Trophoblast cell (in vitro differentiated cells and primary cell): ENCODE results near the gene DUOXA2.

Experiments used
- DNase-seq, 2 donors: peaks; one replicate each; pipeline ENCODE4 v3.0.0-alpha.2; 2016
- H2AFZ ChIP-seq: 2 replicates; pipeline ENCODE4 v1.6.1; 2013; ENCODE audit warnings: low read length, moderate library complexity, mild to moderate bottlenecking; ENCODE audit not compliant: insufficient read depth, poor library complexity
- H2AK5ac ChIP-seq: 2 replicates; pipeline ENCODE4 v1.6.1; 2013; ENCODE audit warnings: mild to moderate bottlenecking, low read length
- H2BK120ac ChIP-seq: 2 replicates; pipeline ENCODE4 v1.6.1; 2013; ENCODE audit warnings: low read length, mild to moderate bottlenecking, moderate library complexity; ENCODE audit not compliant: insufficient read depth, poor library complexity
- H2BK12ac ChIP-seq: 2 replicates; pipeline ENCODE4 v1.6.1; 2013; ENCODE audit warnings: mild to moderate bottlenecking, low read length, moderate library complexity
- H2BK5ac ChIP-seq: 2 replicates; pipeline ENCODE4 v1.6.1; 2013; ENCODE audit warnings: low read length, low read depth, moderate library complexity, mild to moderate bottlenecking; ENCODE audit not compliant: poor library complexity
- H3K14ac ChIP-seq: 2 replicates; pipeline ENCODE4 v1.6.1; 2013; ENCODE audit warnings: mild to moderate bottlenecking, low read length
- H3K18ac ChIP-seq: 2 replicates; pipeline ENCODE4 v1.6.1; 2013; ENCODE audit warnings: mild to moderate bottlenecking, low read length
- H3K23ac ChIP-seq: 2 replicates; pipeline ENCODE4 v1.6.1; 2013; ENCODE audit warnings: low read length
- H3K27ac ChIP-seq: 2 replicates; pipeline ENCODE4 v1.5.1; 2013; ENCODE audit warnings: low read depth, mild to moderate bottlenecking, inconsistent platforms, low read length, moderate library complexity
- H3K27me3 ChIP-seq: 2 replicates; pipeline ENCODE4 v1.6.1; 2013; ENCODE audit warnings: inconsistent platforms, mild to moderate bottlenecking, low read length, moderate library complexity; ENCODE audit not compliant: insufficient read depth
- H3K36me3 ChIP-seq, 2 experiments: 1 replicate in 1 of 2; 2 replicates in 1 of 2; pipeline ENCODE4 v1.6.1; 2013; ENCODE audit warnings: low read length in 2 of 2, mild to moderate bottlenecking in 2 of 2, moderate library complexity in 1 of 2; ENCODE audit not compliant: insufficient read depth in 2 of 2, control insufficient read depth in 1 of 2
- H3K4ac ChIP-seq: 2 replicates; pipeline ENCODE4 v1.6.1; 2013; ENCODE audit warnings: low read depth, mild to moderate bottlenecking, low read length, moderate library complexity
- H3K4me1 ChIP-seq, 2 experiments: 1 replicate in 1 of 2; 2 replicates in 1 of 2; pipeline ENCODE4 v1.6.1; 2013; ENCODE audit warnings: low read length in 2 of 2, mild to moderate bottlenecking in 2 of 2, moderate library complexity in 1 of 2; ENCODE audit not compliant: insufficient read depth in 2 of 2, control insufficient read depth in 1 of 2
- H3K4me2 ChIP-seq: 2 replicates; pipeline ENCODE4 v1.6.1; 2013; ENCODE audit warnings: inconsistent platforms, mild to moderate bottlenecking, low read length, moderate library complexity
- H3K4me3 ChIP-seq: 2 replicates; pipeline ENCODE4 v1.5.1; 2013; ENCODE audit warnings: mild to moderate bottlenecking, low read depth, low read length, inconsistent platforms
- H3K79me1 ChIP-seq: one replicate; pipeline ENCODE4 v1.6.1; 2013; ENCODE audit warnings: low read length
- H3K79me2 ChIP-seq: 2 replicates; pipeline ENCODE4 v1.6.1; 2013; ENCODE audit warnings: low read length, mild to moderate bottlenecking; ENCODE audit not compliant: control insufficient read depth, insufficient read depth, poor library complexity
- H3K9ac ChIP-seq: 2 replicates; pipeline ENCODE4 v1.6.1; 2013; ENCODE audit warnings: mild to moderate bottlenecking, low read length
- H3K9me3 ChIP-seq: 2 replicates; pipeline ENCODE4 v1.6.1; 2013; ENCODE audit warnings: low read depth, mild to moderate bottlenecking, control low read depth, inconsistent platforms, low read length; ENCODE audit not compliant: insufficient read depth
- H4K12ac ChIP-seq: 2 replicates; pipeline ENCODE4 v1.6.1; 2013; ENCODE audit warnings: low read depth, mild to moderate bottlenecking, low read length, moderate library complexity
- H4K8ac ChIP-seq: 2 replicates; pipeline ENCODE4 v1.6.1; 2013; ENCODE audit warnings: low read depth, mild to moderate bottlenecking, low read length, moderate library complexity
- H4K91ac ChIP-seq: one replicate; pipeline ENCODE4 v1.6.1; 2013; ENCODE audit warnings: low read depth, mild to moderate bottlenecking, low read length, moderate library complexity
- WGBS: extraction: QIAGEN DNeasy Blood & Tissue Kit; methylation state at CpG from one replicate; pipeline ENCODE4 v1.1.7; 2013; ENCODE audit warnings: missing lambda C conversion rate; ENCODE audit not compliant: insufficient read length, insufficient coverage; ENCODE audit errors: extremely low coverage; 5-methylcytosine and 5-hydroxymethylcytosine counted together

DUOXA2 gene

GRCh38 chr15:45122719-45123118, 8.6 kb downstream of the DUOXA2 start:
- no peaks in the 10 kb centered on the region for H3K79me1 ChIP-seq
- H2AK5ac ChIP-seq, result no peak overlapping the region
- H2BK5ac ChIP-seq, result no peak overlapping the region
- H3K4me2 ChIP-seq, result no peak overlapping the region
- no peak overlapping the region for H3K9ac ChIP-seq
- no peaks in the 10 kb centered on the region for H3K36me3 ChIP-seq
- no peak overlapping the region for H2BK12ac ChIP-seq
- no peak for DNase-seq
- no peak overlapping the region for H2AFZ ChIP-seq
- H3K79me2 ChIP-seq, result no peaks in the 10 kb centered on the region
- peaks cover 1% of the 10 kb centered on the region for H3K9me3 ChIP-seq
- WGBS, result no CpG with 5 or more reads among the region's 7 CpGs
- no peak overlapping the region for H4K12ac ChIP-seq
- H3K4ac ChIP-seq, result no peak overlapping the region
- H3K14ac ChIP-seq, result no peak overlapping the region
- H3K4me1 ChIP-seq, result peaks cover 1 to 8% of the 10 kb centered on the region in 2 experiments
- no peak overlapping the region for H3K4me3 ChIP-seq
- no peak overlapping the region for H4K91ac ChIP-seq
- H3K18ac ChIP-seq, result no peak overlapping the region
- H2BK120ac ChIP-seq, result no peak overlapping the region
- H3K27me3 ChIP-seq, result peaks cover 4% of the 10 kb centered on the region
- no peak overlapping the region for H3K23ac ChIP-seq
- no peak overlapping the region for H4K8ac ChIP-seq
- H3K27ac ChIP-seq, result no peak overlapping the region

DNA sequence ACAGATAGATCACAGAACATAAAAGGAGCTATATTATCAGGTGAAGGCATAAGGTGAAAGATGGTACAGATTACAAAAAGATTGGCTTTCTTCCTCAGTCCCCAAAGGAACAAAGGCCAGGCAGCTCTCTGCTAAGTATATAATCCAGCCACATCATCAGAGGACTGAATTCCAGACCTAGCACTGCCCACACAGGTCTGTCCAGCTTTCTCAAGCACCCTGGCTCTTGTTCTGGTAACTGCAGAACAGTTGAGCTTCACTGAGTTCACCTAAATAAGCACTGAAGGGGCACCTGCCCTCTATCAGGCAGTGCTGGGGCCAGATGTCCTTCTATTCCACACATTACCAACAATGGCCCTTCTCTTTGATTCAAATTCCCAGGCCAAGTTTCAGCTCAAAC, 9.3 kb downstream of the DUOXA2 start:
- Histone ChIP-seq H3K4me2 (no peak overlapping the region), H4K12ac (no peak overlapping the region), H3K79me1 (no peaks in the 10 kb centered on the region), H3K27ac (no peak overlapping the region), H3K36me3 (no peaks in the 10 kb centered on the region), H3K9ac (no peak overlapping the region), H3K9me3 (no peaks in the 10 kb centered on the region), H3K27me3 (peaks cover 9% of the 10 kb centered on the region), H3K14ac (no peak overlapping the region), H2AK5ac (no peak overlapping the region), H3K23ac (no peak overlapping the region), H3K18ac (no peak overlapping the region), H4K91ac (no peak overlapping the region), H3K79me2 (no peaks in the 10 kb centered on the region), H3K4me3 (no peak overlapping the region), H3K4ac (no peak overlapping the region), H2BK120ac (no peak overlapping the region), H2AFZ (no peak overlapping the region), H2BK5ac (no peak overlapping the region), H3K4me1 (peaks cover 0 to 7% of the 10 kb centered on the region in 2 experiments), H2BK12ac (no peak overlapping the region), H4K8ac (no peak overlapping the region)
- DNase-seq, result peak in 1 of 2 donors; percentile 26

GRCh38 chr15:45126535-45127158, 12.5 kb downstream of the DUOXA2 start:
- Histone ChIP-seq H2AK5ac (no peak overlapping the region), H3K27ac (no peak overlapping the region), H3K27me3 (peaks cover 34% of the 10 kb centered on the region), H3K79me1 (no peaks in the 10 kb centered on the region), H3K18ac (no peak overlapping the region), H2AFZ (no peak overlapping the region), H2BK120ac (no peak overlapping the region), H3K14ac (no peak overlapping the region), H4K91ac (no peak overlapping the region), H3K4me2 (no peak overlapping the region), H3K79me2 (no peaks in the 10 kb centered on the region), H3K9me3 (peaks cover 4% of the 10 kb centered on the region), H3K36me3 (no peaks in the 10 kb centered on the region), H3K23ac (no peak overlapping the region), H3K4ac (no peak overlapping the region), H2BK5ac (no peak overlapping the region), H4K12ac (no peak overlapping the region), H2BK12ac (no peak overlapping the region), H3K4me3 (no peak overlapping the region), H3K9ac (no peak overlapping the region), H4K8ac (no peak overlapping the region), H3K4me1 (peaks cover 5 to 7% of the 10 kb centered on the region in 2 experiments)
- WGBS, result 100% methylated on average over 1 of the region's 2 CpGs
- DNase-seq, result peak in 1 of 2 donors; percentile 51

DNA sequence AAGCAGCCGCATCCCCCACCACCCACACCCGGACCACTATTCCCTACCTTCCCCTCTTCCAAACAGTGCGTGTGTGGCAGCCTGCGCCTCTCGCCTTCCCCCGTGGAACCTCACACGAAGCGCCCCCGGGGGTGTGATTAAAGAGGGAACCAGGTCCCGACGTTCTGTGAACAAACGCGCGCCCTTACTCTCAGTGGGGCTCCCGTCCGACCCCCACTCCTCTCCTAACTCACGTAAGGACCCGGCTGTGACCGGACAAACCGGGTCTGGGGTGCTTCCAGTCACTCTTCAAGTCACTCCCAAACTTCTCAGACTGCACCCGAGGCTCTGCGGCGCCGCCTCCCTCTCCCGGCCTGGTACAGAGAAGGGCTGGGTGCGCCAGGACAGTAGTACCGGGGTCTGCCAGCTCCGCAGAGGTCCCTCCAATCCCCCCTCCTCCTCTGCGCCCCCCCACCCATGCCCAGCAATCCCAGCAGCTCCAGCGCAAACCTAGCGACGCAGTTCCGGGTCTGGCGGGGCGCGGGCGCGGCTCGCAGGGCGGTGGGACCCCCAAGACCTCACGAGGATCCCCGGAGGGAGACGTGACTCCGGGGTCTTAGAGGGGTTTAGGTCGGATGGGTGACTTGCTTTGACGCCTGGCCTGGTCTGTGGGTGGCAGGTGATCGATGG, 15.0 kb downstream of the DUOXA2 start:
- Histone ChIP-seq H2AK5ac (no peak overlapping the region), H3K18ac (no peak overlapping the region), H4K8ac (no peak overlapping the region), H3K79me2 (no peaks in the 10 kb centered on the region), H3K79me1 (no peaks in the 10 kb centered on the region), H3K9ac (no peak overlapping the region), H3K27ac (no peak overlapping the region), H3K4ac (no peak overlapping the region), H3K4me1 (peaks cover 0 to 5% of the 10 kb centered on the region in 2 experiments), H3K27me3 (peaks cover 46% of the 10 kb centered on the region), H4K12ac (no peak overlapping the region), H3K9me3 (peaks cover 7% of the 10 kb centered on the region), H3K36me3 (no peaks in the 10 kb centered on the region), H2AFZ (no peak overlapping the region), H3K4me2 (no peak overlapping the region), H2BK12ac (no peak overlapping the region), H3K23ac (no peak overlapping the region), H2BK5ac (no peak overlapping the region), H4K91ac (no peak overlapping the region), H3K4me3 (no peak overlapping the region), H3K14ac (no peak overlapping the region), H2BK120ac (no peak overlapping the region)
- no peak for DNase-seq
- no CpG with 5 or more reads among the region's 47 CpGs for WGBS
